HL-60 (cell line): ENCODE measurements around the gene SDK1.

Experiments used
- DNase-seq, 2 experiments: peaks; one replicate each; pipeline ENCODE4 v3.0.0-alpha.2; 2010 to 2020; ENCODE audit warnings: low read depth in 1 of 2, low spot score in 1 of 2
- H3K27ac ChIP-seq: fragments of 250-450 bp; sonication (Bioruptor Pico); replicated peaks from 2 replicates; pipeline ENCODE4 v1.5.1; 2020; ENCODE audit warnings: mild to moderate bottlenecking, moderate library complexity
- H3K27me3 ChIP-seq: fragments of 250-450 bp; sonication (Bioruptor Pico); 2 replicates; pipeline ENCODE4 v1.5.1; 2021; ENCODE audit warnings: mild to moderate bottlenecking, moderate library complexity; ENCODE audit not compliant: insufficient read depth, poor library complexity, severe bottlenecking
- H3K4me3 ChIP-seq: replicated peaks from 2 replicates; pipeline ENCODE4 v1.5.1; 2011; ENCODE audit warnings: mild to moderate bottlenecking, control low read depth, low read length; ENCODE audit not compliant: insufficient read depth
- GABPA ChIP-seq: IDR thresholded peaks from 2 replicates; pipeline ENCODE4 v1.6.1; 2012; ENCODE audit warnings: low read depth
- POLR2AphosphoS5 ChIP-seq: IDR thresholded peaks from 2 replicates; pipeline ENCODE4 v1.6.1; 2012; ENCODE audit warnings: low read depth
- SPI1 ChIP-seq: IDR thresholded peaks from 2 replicates; pipeline ENCODE4 v1.6.1; 2012; ENCODE audit warnings: low read depth, mild to moderate bottlenecking, borderline replicate concordance
- TF ChIP-seq, protein P1 (sequence below): IDR thresholded peaks from 2 replicates; pipeline ENCODE4 v1.6.1; 2012; ENCODE audit warnings: low read depth; ENCODE audit not compliant: insufficient replicate concordance
- TF ChIP-seq, protein P2 (sequence below): IDR thresholded peaks from one replicate; pipeline ENCODE4 v1.5.1; 2011; ENCODE audit warnings: low read length, control low read depth, inconsistent platforms; ENCODE audit not compliant: insufficient read depth

The SDK1 gene

DNA sequence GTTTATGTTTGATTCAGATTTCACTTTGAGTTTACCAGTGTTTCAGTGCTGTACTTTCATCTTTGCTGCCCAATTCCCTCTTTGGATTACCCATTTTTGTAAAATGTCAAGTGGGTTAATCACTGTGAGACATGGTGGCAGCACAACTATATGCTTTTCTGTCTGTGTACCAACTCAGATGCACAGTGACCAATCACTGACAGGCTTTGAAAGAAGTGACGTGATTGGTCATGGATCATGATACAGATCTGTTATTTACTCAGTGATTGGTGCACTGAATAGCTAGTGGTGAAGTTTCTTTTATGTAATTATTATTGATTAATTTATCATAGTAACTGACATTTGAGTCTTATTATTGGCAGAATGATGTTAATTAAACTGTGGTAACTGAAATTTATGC, 126.9 kb downstream of the SDK1 start:
- no peak for TF ChIP-seq GABPA
- TF ChIP-seq SPI1, result no peak
- TF ChIP-seq, protein P1, sequence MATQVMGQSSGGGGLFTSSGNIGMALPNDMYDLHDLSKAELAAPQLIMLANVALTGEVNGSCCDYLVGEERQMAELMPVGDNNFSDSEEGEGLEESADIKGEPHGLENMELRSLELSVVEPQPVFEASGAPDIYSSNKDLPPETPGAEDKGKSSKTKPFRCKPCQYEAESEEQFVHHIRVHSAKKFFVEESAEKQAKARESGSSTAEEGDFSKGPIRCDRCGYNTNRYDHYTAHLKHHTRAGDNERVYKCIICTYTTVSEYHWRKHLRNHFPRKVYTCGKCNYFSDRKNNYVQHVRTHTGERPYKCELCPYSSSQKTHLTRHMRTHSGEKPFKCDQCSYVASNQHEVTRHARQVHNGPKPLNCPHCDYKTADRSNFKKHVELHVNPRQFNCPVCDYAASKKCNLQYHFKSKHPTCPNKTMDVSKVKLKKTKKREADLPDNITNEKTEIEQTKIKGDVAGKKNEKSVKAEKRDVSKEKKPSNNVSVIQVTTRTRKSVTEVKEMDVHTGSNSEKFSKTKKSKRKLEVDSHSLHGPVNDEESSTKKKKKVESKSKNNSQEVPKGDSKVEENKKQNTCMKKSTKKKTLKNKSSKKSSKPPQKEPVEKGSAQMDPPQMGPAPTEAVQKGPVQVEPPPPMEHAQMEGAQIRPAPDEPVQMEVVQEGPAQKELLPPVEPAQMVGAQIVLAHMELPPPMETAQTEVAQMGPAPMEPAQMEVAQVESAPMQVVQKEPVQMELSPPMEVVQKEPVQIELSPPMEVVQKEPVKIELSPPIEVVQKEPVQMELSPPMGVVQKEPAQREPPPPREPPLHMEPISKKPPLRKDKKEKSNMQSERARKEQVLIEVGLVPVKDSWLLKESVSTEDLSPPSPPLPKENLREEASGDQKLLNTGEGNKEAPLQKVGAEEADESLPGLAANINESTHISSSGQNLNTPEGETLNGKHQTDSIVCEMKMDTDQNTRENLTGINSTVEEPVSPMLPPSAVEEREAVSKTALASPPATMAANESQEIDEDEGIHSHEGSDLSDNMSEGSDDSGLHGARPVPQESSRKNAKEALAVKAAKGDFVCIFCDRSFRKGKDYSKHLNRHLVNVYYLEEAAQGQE, result no peak
- TF ChIP-seq, protein P2, sequence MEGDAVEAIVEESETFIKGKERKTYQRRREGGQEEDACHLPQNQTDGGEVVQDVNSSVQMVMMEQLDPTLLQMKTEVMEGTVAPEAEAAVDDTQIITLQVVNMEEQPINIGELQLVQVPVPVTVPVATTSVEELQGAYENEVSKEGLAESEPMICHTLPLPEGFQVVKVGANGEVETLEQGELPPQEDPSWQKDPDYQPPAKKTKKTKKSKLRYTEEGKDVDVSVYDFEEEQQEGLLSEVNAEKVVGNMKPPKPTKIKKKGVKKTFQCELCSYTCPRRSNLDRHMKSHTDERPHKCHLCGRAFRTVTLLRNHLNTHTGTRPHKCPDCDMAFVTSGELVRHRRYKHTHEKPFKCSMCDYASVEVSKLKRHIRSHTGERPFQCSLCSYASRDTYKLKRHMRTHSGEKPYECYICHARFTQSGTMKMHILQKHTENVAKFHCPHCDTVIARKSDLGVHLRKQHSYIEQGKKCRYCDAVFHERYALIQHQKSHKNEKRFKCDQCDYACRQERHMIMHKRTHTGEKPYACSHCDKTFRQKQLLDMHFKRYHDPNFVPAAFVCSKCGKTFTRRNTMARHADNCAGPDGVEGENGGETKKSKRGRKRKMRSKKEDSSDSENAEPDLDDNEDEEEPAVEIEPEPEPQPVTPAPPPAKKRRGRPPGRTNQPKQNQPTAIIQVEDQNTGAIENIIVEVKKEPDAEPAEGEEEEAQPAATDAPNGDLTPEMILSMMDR, result no peak
- TF ChIP-seq POLR2AphosphoS5, result no peak
- H3K4me3 ChIP-seq, result no peak overlapping the region
- H3K27me3 ChIP-seq, result no peaks in the 10 kb centered on the region
- DNase-seq, result no peak
- H3K27ac ChIP-seq, result no peak overlapping the region

DNA sequence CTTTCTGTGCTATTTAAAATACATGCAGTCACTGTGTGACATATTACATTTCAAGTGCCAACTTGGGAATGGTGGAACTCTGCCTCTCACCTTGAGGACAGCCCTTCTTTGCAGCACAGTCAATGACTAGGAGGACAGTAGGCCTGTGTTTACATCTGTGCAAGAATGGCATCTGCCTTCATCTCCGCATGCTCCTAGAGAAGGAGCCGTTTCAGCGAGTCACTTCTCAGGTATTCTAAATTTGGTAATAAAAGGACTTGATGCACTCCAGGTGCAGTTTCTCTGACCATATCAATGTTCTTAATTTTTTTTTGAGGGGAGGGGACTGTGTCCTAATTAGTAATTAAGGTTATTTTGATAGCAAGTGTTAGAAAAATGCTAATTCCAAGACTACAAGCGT, 128.9 kb downstream of the SDK1 start:
- Histone ChIP-seq H3K4me3 (no peak overlapping the region), H3K27me3 (no peaks in the 10 kb centered on the region), H3K27ac (no peak overlapping the region)
- DNase-seq, result no peak
- TF ChIP-seq GABPA (no peak), POLR2AphosphoS5 (no peak), SPI1 (no peak)
- TF ChIP-seq, protein P1, result no peak
- TF ChIP-seq, protein P2, result no peak

DNA sequence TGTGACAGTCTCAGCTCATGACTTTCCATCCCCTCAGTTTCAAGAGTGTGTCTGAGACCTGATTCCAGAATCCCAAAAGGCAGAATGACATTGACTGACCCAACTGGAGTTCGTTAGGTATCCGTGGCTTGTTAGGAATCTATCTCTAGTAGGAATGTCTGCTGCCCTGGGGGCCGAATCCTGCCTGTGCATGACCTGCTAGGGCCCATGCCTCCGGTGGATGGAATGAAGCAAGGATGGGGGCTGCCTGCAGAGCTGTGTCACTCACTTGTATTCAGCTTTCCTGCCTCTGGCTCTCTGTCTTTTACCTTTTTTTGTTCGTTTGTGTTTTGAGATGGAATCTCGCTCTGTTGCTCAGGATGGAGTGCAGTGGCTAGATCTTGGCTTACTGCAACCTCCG, 129.5 kb downstream of the SDK1 start:
- TF ChIP-seq GABPA, result no peak
- TF ChIP-seq, protein P1, result no peak
- TF ChIP-seq SPI1, result no peak
- TF ChIP-seq, protein P2, result no peak
- TF ChIP-seq POLR2AphosphoS5, result no peak
- no peak overlapping the region for H3K4me3 ChIP-seq
- no peak for DNase-seq
- no peak overlapping the region for H3K27ac ChIP-seq
- H3K27me3 ChIP-seq, result no peaks in the 10 kb centered on the region
